ENCODE measurements around the gene MTMR3.

The MTMR3 gene

GRCh38 chr22:30015229-30015797 is 132.3 kb downstream of the MTMR3 start:
- Histone ChIP-seq H3K4me3 (ENCODE audit: low read length) (no peak overlapping the region), H3K9me2 (replicated peaks; ENCODE audit: insufficient read depth, low read length) (no peaks in the 10 kb centered on the region), H3K27ac (ENCODE audit: low read length) (no peak overlapping the region), H3K4me2 (ENCODE audit: low read depth, low read length) (no peak overlapping the region), H4K20me1 (ENCODE audit: insufficient read depth, low read length) (no peaks in the 10 kb centered on the region), H3K79me2 (ENCODE audit: low read length) (no peaks in the 10 kb centered on the region), H3K9ac (ENCODE audit: low read length) (no peak overlapping the region), H3K4me1 (ENCODE audit: low read length) (no peaks in the 10 kb centered on the region), H3F3A (ENCODE audit: insufficient read depth, low read length) (no peaks in the 10 kb centered on the region), H3K36me3 (replicated peaks; ENCODE audit: insufficient read depth, low read length) (no peaks in the 10 kb centered on the region), H2AFZ (ENCODE audit: low read length) (no peak overlapping the region), H3K9me3 (replicated peaks; ENCODE audit: insufficient read depth, low read length) (no peaks in the 10 kb centered on the region), H3K27me3 (replicated peaks; ENCODE audit: insufficient read depth, low read length) (no peaks in the 10 kb centered on the region)
- TF ChIP-seq EZH2phosphoT487 (IDR thresholded peaks at IDR 0.05; ENCODE audit: low read length) (no peak), EZH2 (optimal IDR thresholded peaks at IDR 0.05; ENCODE audit: low read depth, low read length) (no peak), CTCF (IDR thresholded peaks at IDR 0.05; ENCODE audit: low read length) (no peak)
- DNase-seq, result no peak

- Histone ChIP-seq H3K36me3 (replicated peaks; ENCODE audit: insufficient read depth, low read length) (no peaks in the 10 kb centered on the region), H3K79me2 (ENCODE audit: low read length) (no peaks in the 10 kb centered on the region), H3K27me3 (replicated peaks; ENCODE audit: insufficient read depth, low read length) (no peaks in the 10 kb centered on the region), H4K20me1 (ENCODE audit: insufficient read depth, low read length) (no peaks in the 10 kb centered on the region), H3K9me2 (replicated peaks; ENCODE audit: insufficient read depth, low read length) (no peaks in the 10 kb centered on the region), H3K4me1 (ENCODE audit: low read length) (no peaks in the 10 kb centered on the region), H3K4me3 (ENCODE audit: low read length) (no peak overlapping the region), H3K9me3 (replicated peaks; ENCODE audit: insufficient read depth, low read length) (no peaks in the 10 kb centered on the region), H3K9ac (ENCODE audit: low read length) (no peak overlapping the region), H3K27ac (ENCODE audit: low read length) (no peak overlapping the region), H2AFZ (ENCODE audit: low read length) (no peak overlapping the region), H3F3A (ENCODE audit: insufficient read depth, low read length) (no peaks in the 10 kb centered on the region), H3K4me2 (ENCODE audit: low read depth, low read length) (no peak overlapping the region)
- no peak for DNase-seq
- TF ChIP-seq EZH2 (optimal IDR thresholded peaks at IDR 0.05; ENCODE audit: low read depth, low read length), result no peak
These were observed 132.9 kb downstream of the MTMR3 start for GRCh38 chr22:30015846-30016245.

GRCh38 chr22:30016596-30016995 is 133.6 kb downstream of the MTMR3 start:
- Histone ChIP-seq H3K4me1 (ENCODE audit: low read length) (no peaks in the 10 kb centered on the region), H3K4me3 (ENCODE audit: low read length) (no peak overlapping the region), H3K36me3 (replicated peaks; ENCODE audit: insufficient read depth, low read length) (no peaks in the 10 kb centered on the region), H2AFZ (ENCODE audit: low read length) (no peak overlapping the region), H3K27ac (ENCODE audit: low read length) (no peak overlapping the region), H3K9ac (ENCODE audit: low read length) (no peak overlapping the region), H3F3A (ENCODE audit: insufficient read depth, low read length) (no peaks in the 10 kb centered on the region), H3K79me2 (ENCODE audit: low read length) (no peaks in the 10 kb centered on the region), H3K27me3 (replicated peaks; ENCODE audit: insufficient read depth, low read length) (no peaks in the 10 kb centered on the region), H3K9me2 (replicated peaks; ENCODE audit: insufficient read depth, low read length) (no peaks in the 10 kb centered on the region), H3K9me3 (replicated peaks; ENCODE audit: insufficient read depth, low read length) (no peaks in the 10 kb centered on the region), H4K20me1 (ENCODE audit: insufficient read depth, low read length) (no peaks in the 10 kb centered on the region), H3K4me2 (ENCODE audit: low read depth, low read length) (no peak overlapping the region)
- no peak for TF ChIP-seq EZH2 (optimal IDR thresholded peaks at IDR 0.05; ENCODE audit: low read depth, low read length)
- TF ChIP-seq EZH2phosphoT487 (IDR thresholded peaks at IDR 0.05; ENCODE audit: low read length), result no peak
- TF ChIP-seq CTCF (IDR thresholded peaks at IDR 0.05; ENCODE audit: low read length), result no peak
- DNase-seq, result no peak

- no peaks in the 10 kb centered on the region for H3K9me3 ChIP-seq (replicated peaks; ENCODE audit: insufficient read depth, low read length)
- no peaks in the 10 kb centered on the region for H3K79me2 ChIP-seq (ENCODE audit: low read length)
- no peak overlapping the region for H3K9ac ChIP-seq (ENCODE audit: low read length)
- no peak overlapping the region for H3K4me3 ChIP-seq (ENCODE audit: low read length)
- H3K27me3 ChIP-seq (replicated peaks; ENCODE audit: insufficient read depth, low read length), result no peaks in the 10 kb centered on the region
- TF ChIP-seq EZH2 (optimal IDR thresholded peaks at IDR 0.05; ENCODE audit: low read depth, low read length) (no peak), CTCF (IDR thresholded peaks at IDR 0.05; ENCODE audit: low read length) (no peak), EZH2phosphoT487 (IDR thresholded peaks at IDR 0.05; ENCODE audit: low read length) (no peak)
- no peaks in the 10 kb centered on the region for H3K9me2 ChIP-seq (replicated peaks; ENCODE audit: insufficient read depth, low read length)
- H3F3A ChIP-seq (ENCODE audit: insufficient read depth, low read length), result no peaks in the 10 kb centered on the region
- no peaks in the 10 kb centered on the region for H4K20me1 ChIP-seq (ENCODE audit: insufficient read depth, low read length)
- H3K4me1 ChIP-seq (ENCODE audit: low read length), result no peaks in the 10 kb centered on the region
- no peaks in the 10 kb centered on the region for H3K36me3 ChIP-seq (replicated peaks; ENCODE audit: insufficient read depth, low read length)
- DNase-seq, result no peak
- no peak overlapping the region for H3K27ac ChIP-seq (ENCODE audit: low read length)
- no peak overlapping the region for H3K4me2 ChIP-seq (ENCODE audit: low read depth, low read length)
- no peak overlapping the region for H2AFZ ChIP-seq (ENCODE audit: low read length)
These were observed 134.6 kb downstream of the MTMR3 start for GRCh38 chr22:30017375-30018223.

All from MM.1S (cell line).